GM21825 (cell line): ENCODE data around the gene KBTBD2.
"Not testable (repeated sequence)": the region's sequence is repeated elsewhere in the genome, so short reads cannot be mapped to it uniquely, and the experiment has no call there.

Source experiments
- ATAC-seq: cut with Tn5 transposase; IDR thresholded peaks from one replicate; pipeline ENCODE4 v1.9.1; 2021; ENCODE audit warnings: mild to moderate bottlenecking, moderate library complexity; ENCODE audit not compliant: unreplicated experiment

The KBTBD2 gene

DNA sequence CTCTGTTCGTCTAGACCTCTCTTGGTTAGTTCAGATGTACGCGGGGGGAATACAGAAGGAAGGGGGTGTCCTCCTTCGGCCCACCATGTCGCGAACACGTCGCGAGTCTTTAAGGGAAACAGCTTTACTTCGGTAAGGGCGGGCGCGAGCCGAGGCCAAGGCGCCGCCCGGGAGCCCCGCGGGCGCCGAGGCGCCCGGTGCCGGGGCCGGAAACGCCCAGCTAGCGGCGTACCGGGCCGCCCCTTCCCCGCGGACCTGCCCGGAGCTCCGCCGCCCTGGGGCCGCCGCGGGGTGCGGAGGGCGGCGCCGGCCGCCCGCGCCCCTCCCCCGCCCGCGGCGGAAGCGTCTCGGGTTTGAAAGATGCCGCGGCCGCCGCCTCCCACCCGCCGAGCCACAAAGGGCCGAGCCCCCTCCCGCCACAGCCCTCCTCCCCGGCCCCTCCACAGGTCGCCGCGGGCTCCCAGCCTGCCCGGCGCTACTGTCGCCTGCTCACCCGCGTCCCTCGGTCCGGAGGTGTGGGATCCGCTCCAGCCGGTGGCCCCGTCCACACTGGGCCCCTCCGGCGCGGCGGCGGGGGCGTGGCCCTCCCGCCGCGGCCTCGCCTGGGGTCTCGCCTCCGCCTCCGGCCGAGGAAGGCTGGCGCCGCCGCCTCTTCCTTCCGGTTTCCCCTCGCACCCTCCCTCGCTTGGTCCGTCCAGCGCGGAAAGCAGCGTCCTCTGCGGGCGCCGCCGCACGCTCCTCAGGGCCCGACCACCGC is at the start of gene KBTBD2:
KBTBD2 (minus strand) TSS at position 718 of the 757 bp plus-strand sequence. CDS start 12,156 bp downstream, outside the sequence.
- peak; percentile 64 for ATAC-seq

DNA sequence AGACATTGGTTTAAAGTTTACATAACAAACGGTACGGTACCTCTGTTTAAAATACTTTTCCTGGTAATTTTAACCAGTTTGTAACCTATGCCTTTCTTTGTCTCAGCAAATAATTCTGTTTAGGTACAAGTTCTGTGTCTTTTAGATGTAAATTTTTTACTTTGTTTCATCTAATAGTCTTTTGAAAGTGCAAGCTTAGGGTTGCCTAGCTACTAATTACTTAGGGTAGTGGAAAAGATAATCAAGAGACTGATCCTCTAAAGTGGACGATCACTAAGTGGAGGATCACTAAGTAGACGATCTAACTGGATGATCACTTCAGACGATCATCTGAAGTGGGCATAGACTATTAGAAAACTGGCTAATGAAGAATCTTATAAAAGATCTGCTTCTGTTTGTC is 49.6 kb upstream of the KBTBD2 start:
- no peak for ATAC-seq

DNA sequence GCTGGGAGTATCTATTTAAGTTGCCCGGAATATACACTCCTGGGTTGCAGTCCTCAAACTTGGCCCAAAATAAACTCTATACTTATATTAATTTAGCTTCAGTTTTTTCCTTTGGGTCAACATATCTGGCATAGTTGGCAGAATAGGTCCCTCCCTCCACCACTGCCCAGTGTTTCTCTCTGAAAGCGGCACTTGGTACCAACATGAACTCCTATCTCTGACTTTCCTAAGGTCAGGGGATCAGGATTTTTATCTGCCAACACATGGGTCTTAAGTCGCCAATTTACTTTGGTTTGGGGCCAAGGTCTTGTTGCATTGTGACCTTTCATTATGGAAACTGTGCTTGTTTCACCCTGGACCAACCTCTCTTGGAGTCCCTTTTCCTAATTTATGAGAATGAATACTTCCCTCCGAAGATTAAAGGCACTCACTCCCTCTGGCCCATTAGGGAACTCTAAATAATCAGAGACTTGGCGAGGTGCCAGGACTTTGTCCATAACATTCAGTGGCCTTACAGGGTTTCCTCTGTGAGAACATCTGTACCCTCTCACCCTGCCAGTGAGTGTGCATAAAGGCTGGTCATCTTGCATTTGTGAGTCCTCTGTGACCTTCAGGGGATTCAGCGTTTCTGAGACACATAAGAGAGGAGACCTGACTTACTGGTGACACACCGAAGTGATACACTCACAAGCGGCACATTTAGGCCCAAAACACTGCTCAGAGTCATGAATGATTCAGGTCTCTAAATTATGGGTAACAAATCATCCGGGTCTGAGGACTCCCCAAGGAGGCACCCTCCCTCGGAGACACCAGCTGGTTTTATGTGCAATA is 46.0 kb upstream of the KBTBD2 start:
- ATAC-seq = no peak

DNA sequence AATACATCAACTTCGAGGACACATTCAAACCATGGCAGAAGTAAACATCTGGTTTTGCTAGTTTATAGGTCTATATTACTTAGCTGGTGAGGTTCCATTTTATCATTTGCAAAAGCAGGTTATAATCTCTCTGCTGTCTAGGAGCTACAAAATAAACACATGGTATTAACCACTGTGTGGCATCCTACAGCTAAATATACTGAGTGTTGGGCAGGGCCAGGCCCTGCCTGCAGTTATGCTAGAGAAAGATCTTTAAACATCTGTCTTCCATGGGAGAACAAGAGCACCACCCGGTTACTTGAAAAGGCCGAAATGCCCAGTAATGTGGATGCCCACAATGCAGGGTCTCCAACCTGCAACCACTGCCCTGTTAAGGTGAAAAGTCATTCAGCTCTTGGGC is 45.1 kb upstream of the KBTBD2 start:
- no peak for ATAC-seq

DNA sequence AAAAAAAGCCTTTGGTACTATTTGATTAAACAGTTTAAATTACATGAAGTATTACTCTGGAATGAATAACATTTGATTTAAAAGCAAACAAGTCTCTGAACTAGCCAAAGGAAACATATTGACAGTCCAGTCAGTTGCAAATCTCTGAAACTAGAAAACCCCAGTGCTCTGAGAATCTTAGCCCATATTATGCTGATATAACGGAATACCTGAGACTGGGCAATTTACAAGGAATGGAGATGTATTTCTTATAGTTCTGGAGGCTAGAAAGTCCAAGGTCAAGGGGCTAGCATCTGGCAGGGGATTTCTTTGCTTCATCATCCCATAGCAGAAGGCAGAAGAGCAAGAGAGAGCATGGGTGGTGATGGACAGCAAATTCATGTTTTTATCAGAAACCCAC is 44.0 kb upstream of the KBTBD2 start:
- ATAC-seq = no peak

DNA sequence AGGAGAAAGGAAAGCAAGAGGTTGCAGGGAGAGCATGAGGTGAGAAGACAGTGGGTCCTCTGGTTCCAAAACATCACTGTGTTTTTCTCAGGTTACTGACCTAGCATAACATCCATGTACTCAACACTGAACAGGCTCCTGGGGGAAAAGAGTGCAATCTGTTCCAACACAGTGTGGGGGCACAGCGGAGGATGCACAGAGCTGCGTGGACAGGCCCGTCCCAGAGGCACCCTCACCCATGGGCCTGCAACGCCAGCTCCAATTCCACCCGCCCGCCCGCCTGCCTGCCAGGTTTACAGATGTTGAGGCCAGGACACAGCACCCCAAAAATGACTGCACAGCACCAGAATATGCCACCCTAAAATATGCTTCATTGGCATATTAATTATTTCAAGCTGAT is 38.8 kb upstream of the KBTBD2 start:
- ATAC-seq = no peak

DNA sequence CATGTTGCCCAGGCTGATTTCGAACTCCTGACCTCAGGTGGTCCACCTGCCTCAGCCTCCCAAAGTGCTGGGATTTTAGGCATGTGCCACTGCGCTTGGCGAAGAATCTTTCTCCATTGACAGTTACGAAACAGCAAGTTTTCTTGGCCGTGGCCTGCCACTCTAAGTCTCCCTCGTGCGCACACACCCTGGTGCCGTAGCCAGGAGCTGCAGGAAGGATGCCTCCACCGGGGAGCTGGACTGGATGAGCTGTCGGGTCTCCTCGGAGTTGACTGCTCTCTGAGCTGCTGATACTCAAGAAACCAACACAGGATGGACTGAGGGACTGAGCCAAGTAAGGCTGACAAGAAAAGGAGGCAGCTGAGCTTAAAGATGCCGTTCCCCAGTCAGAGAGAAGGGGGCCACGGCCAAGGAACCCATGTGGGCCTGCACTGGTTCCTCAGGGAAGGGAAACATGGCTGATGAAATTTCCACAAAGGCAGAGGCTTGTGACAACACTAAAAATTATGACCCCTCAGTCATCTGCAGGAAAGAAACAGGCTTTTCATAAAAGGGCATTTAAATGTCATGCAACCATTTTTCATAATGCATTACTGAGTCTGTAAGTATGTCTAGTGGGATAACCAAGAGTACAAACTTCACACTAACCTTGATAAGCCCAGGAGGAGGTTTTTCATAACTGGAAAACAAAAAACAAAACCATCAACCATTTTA is 38.0 kb upstream of the KBTBD2 start:
- ATAC-seq = no peak

DNA sequence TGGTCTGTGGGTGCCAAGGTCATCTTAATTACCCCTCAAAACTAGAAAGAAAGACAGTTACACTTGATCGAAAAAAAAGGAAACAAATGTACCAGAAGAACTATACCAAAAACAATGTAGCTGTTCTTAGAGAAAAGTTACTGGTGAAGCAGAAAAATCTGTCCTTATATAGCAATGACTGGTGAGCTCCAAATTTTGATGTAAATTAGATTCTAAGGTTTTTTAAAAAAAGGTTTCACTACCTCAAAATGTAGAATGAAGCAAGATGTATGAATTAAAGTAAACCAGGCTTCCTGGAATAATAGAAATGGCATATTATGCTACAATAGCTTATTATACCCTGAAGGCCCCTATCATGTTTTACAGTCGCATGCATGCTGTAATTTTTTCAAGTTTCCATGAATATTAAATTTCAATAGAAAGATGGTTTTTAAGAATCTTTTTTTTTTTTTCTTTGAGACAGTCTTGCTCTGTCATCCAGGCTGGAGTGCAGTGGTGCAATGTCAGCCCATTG is 37.3 kb upstream of the KBTBD2 start:
- ATAC-seq = no peak

DNA sequence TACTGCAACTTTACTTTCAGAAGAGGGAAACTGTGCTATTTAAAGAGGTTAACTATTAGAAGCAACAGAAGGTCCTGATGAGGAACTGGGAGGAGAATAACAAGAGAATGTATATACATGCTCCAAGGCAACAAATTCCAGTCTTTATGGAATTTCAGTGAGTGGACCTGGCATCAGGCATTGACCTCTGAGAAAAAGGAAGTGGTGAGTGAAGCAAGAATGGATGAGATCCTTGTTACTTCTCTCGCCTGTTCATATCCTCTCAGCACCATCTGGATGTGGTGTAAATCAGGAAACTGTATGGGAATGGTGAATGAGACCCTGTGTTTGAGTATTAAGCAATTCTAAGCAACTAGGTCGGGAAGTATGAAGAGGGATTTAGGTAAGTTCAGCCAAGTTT is 30.3 kb upstream of the KBTBD2 start:
- ATAC-seq = no peak

DNA sequence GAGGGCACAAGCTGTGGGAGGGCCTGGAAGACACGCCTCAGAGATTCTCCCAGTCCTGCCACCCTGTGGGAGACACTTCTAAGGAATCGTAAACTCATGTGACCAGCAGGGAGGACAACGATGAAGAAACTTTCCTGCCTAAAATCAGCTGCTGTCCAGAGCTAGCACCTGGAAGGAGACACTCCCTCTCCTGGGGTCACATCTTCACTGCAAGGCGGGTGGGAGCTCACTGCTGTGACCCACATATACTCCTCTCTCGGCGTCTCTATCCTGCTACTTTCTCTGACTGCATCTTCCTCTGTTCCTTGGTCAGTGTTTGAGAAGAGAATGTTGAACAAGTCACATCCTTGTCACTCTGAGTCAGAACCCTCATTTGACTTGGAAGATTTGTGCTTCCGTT is 25.4 kb upstream of the KBTBD2 start:
- not testable (repeated sequence) for ATAC-seq

DNA sequence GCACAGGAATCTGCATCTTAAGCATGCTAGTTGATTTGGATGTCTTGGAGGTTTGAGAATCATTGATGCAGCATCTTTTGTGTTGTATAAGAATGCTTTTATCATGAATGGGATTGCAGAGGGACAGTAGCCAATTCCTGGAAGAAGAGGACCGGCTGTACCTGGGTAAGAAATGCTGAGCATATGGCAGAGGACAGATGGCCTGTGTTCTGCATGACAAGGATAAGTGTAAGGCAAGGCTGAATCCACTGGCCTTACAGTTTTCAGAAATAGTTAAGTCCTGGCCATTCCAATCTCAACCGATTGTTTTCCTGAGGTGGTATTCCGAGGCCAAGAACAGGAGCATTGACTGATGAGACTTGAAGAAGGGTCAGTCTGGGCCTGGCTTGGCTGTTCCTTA is 24.4 kb upstream of the KBTBD2 start:
- ATAC-seq = no peak

DNA sequence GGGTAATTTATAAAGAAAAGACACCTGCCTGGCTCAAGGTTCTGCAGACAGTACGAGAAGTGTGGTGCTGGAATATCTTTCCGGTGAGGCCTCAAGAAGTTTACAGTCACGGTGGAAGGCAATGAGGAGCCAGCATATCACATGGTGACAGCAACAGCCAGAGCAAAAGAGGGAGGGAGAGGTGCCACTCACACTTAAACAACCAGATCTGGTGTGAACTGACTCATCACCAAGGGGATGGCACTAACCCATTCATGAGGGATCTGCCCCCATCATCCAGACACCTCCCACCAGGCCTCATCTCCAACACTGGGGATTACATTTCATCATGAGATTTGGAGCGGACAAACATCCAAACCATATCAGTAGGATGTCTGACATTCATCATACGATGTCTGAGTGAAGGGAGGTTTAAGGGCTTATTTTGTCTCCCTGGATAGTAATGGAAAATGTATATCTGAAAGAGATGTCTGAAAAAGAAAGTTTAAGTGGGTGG is 23.5 kb upstream of the KBTBD2 start:
- no peak for ATAC-seq

DNA sequence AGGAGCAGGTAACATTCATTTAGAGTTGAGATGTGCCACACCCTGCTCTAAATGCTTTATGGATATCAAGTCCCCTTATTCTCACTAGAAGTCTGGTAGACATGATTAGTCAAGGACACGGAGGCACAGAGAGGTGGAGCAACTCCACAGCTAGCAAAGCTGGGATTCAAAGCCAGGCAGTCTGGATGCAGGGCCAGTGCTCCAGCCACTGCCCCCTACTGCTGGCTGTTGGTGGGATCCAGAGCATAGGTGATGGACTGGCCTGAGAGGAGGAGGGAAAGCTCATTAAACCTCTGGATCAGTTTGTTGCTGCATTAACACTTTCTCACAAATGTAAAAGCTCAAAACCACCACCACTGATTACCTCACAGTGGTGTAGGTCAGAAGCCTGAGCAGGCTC is 22.6 kb upstream of the KBTBD2 start:
- ATAC-seq = no peak

DNA sequence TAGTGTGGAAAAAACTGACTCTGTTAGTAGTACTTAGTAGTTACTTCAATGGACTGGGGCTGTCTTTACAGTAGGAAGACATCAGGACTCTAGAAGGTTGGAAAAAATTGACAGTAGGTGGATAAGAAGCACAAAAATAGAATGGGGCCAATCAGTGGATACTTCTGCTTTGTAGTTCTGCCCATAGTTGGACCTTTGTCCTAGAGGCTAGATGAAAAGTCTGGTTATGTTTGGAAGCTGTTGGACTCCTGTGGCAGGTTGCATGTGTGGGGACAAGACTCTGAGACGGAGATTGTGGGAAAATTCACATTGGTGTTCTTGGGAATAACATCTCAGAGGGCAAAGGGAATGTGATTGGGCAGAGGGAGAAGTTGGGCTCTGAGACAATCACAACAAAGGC is 18.6 kb upstream of the KBTBD2 start:
- no peak for ATAC-seq

DNA sequence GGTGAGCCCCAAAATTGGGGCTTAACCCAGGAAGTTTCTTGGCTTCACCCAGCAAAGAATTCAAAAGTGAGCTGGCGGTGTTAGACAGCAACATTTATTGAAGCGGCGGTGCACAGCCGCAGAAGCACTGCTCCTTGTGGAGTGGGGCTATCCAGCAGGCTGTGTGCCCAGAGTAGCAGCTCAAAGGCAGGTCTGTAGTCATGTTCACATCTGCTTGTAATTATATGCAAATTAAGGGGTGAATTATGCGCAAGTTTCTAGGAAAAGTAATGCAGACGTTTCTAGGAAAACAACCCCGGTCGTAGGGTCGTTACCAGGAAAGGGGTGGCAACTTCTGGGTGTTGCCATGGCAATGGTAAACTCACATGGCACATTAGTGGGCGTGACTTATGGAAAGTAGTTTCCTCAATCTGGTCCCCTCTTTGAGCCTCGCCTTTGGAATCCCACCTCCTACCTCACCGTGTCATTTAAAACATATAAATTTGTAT is 13.7 kb upstream of the KBTBD2 start:
- ATAC-seq = peak; percentile 67

DNA sequence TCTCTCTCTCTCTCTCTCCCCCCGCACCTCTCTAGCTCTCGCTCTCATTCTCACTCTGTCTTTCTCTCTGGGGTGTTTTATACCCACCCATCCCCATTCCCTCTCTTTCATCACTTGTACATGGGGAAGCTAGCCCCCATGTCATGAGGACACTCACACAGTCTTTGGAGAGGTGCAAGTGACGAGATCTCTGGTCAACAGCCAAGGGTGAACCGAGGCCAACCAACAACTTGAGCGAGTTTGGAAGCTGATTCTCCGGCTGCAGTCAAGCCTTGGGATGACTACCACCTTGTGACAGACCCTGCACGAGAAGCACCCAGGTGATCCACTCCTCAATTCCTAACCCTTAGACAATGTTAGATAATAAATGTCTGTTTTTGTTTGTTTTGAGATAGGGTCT is 10.1 kb upstream of the KBTBD2 start:
- ATAC-seq = no peak

DNA sequence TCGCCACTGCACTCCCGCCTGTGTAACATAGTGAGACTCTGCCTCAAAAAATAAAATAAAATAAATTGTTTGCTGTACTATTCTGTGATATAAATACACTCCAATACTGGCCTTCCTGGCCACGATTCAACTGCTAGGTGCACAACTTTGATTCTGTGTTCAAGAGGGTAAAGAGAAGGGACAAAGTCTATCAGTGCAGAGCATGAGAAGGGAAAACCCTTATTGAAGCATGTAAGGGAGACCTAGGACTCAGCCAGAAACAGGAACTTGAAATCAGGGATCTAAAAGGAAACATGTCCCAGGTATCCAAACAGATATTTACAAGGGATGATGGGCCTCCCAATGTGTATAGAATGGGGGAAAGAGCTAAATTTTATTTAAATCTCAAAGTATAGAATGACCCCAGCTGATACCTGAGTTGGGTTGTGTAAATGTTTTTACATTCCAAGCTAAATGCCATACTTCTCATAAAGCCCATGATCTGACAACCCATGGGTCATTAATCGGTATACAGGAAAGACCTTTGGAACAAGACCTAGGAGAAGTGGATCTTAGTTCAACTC is 9.0 kb upstream of the KBTBD2 start:
- ATAC-seq = no peak

DNA sequence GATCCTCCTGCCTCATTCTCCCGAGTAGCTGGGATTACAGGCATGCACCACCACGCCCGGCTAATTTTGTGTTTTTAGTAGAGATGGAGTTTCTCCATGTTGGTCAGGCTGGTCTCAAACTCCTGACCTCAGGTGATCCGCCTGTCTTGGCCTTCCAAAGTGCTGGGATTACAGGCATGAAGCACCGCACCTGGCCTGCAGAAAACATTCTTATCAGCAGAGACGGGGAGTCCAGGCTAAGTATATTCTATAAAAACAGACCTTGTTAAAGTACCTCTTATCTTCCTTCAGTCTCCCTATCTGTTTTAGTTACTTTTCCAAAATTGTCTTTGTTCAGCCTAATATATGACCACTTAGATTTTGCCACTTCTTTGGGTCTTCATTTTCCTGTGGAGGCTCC is 5.8 kb upstream of the KBTBD2 start:
- ATAC-seq = not testable (repeated sequence)

DNA sequence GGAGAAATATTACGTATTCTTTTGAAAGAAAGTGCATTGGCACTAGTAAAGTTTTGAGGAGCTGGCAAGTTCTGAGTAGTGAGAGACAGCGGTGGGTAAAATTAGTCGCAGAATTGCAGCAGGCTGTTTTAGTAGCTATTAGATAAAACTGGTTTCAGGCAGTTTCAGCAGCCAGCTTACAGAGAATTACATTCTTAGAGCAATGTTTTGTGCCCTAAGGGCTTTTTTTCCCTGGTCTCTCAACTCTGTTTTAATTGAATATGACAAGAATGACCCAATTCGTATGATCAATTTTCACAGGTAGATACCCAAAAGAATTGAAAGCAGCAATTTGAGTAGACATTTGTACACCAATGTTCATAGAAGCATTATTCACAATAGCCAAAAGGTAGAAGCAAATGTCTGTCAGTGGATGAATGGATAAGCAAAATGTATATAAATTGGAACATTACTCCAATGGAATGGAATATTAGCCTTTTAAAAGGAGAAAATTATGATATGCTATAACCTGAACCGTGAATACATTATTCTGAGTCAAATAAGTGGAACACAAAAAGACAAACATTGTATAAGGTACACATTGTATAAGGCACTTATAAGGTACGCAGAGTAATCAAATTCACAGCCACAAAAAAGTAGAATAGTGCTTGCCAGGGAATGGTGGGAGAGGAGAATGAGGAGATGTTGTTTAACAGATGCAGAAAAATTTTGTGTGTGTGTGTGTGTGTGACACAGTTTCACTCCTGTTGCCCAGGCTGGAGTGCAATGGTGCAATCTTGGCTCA is 5.2 kb upstream of the KBTBD2 start:
- ATAC-seq = no peak

DNA sequence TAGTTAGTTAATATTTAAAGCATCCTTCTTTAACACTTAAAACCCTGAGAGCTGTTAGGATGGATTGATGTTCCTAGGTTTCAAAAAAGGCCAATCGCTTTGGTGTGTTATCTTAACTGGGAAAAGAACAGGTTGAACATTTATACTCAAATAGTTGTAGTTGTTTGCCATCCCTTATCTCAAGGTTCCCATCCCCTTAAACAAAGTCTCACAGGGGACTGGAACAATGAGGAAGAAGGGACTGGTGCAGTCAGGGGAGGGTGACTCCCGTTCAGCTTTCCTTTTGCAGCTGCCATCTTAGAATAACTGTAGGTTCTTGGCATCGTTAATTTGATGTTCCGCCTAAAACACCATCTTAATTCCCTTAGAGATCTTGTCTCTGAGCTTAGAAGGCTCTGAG is 2.6 kb upstream of the KBTBD2 start:
- ATAC-seq = no peak
